GM21576 (cell line): ENCODE results near the gene PSMB8.
A peak's percentile ranks its signal among the peaks of the same experiment; 100 is the strongest.

ENCODE experiments used
- ATAC-seq: cut with Tn5 transposase; IDR thresholded peaks from one replicate; pipeline ENCODE4 v1.9.1; 2021; ENCODE audit warnings: mild to moderate bottlenecking, moderate library complexity; ENCODE audit not compliant: unreplicated experiment

PSMB8 gene

GRCh38 chr6:32857156-32857891 is 13.5 kb upstream of the PSMB8 start:
- ATAC-seq = no peak

- no peak for ATAC-seq
Measured at GRCh38 chr6:32855467-32856174, 11.8 kb upstream of the PSMB8 start.

GRCh38 chr6:32854376-32855178 is 10.7 kb upstream of the PSMB8 start:
- peak; percentile 9 for ATAC-seq

GRCh38 chr6:32853541-32854375 is 9.9 kb upstream of the PSMB8 start, which contains the start of the genes PSMB9 and TAP1:
Gene PSMB9, plus strand, starts transcription at chr6:32854192. Its CDS starts 38 bp downstream, at chr6:32854230.
Gene TAP1, minus strand, starts transcription at chr6:32853704. Its CDS starts 68 bp downstream, at chr6:32853636.
- ATAC-seq = peak; percentile 73

- ATAC-seq = peak; percentile 15
Measured at GRCh38 chr6:32852844-32853540, 9.1 kb upstream of the PSMB8 start.

GRCh38 chr6:32852018-32852843 is 8.4 kb upstream of the PSMB8 start:
- ATAC-seq = no peak

- no peak for ATAC-seq
Measured at GRCh38 chr6:32851025-32851424, 7.2 kb upstream of the PSMB8 start.

GRCh38 chr6:32849126-32849525 is 5.3 kb upstream of the PSMB8 start:
- no peak for ATAC-seq

GRCh38 chr6:32847795-32848194 is 3.9 kb upstream of the PSMB8 start:
- no peak for ATAC-seq

GRCh38 chr6:32847004-32847403 is 3.2 kb upstream of the PSMB8 start:
- no peak for ATAC-seq

- no peak for ATAC-seq
Measured at GRCh38 chr6:32845384-32845884, 1.6 kb upstream of the PSMB8 start.

- peak; percentile 0 for ATAC-seq
Measured at GRCh38 chr6:32844839-32845383, 1.1 kb upstream of the PSMB8 start.

GRCh38 chr6:32843331-32843978 is 392 bp downstream of the PSMB8 start:
- no peak for ATAC-seq

- no peak for ATAC-seq
Measured at GRCh38 chr6:32842690-32843089, 1.2 kb downstream of the PSMB8 start.

GRCh38 chr6:32842021-32842650 is 1.7 kb downstream of the PSMB8 start:
- no peak for ATAC-seq

- ATAC-seq = no peak
Measured at GRCh38 chr6:32840604-32841246, 3.1 kb downstream of the PSMB8 start.

GRCh38 chr6:32839356-32839755 is 4.5 kb downstream of the PSMB8 start:
- ATAC-seq = no peak
